A549 (cell line): ENCODE results near the gene KRI1.
"Not testable (repeated sequence)": the region's sequence is repeated elsewhere in the genome, so short reads cannot be mapped to it uniquely, and the experiment has no call there.

Source experiments
- FOSL2 ChIP-seq, 2 experiments: fragments of 450-650 bp in 1 of 2; fragments of >200 bp in 1 of 2; sonication (Bioruptor Twin) in 1 of 2; formaldehyde crosslinking; IDR thresholded peaks; 2 replicates each; pipeline versions ENCODE4 v1.5.0 to v1.6.1; 2016 to 2020; ENCODE audit warnings: mild to moderate bottlenecking in 1 of 2, moderate library complexity in 1 of 2
- JUN ChIP-seq, 2 experiments: fragments of >200 bp; sonication (Bioruptor Twin); formaldehyde crosslinking; IDR thresholded peaks; 2 replicates in 1 of 2; 3 replicates in 1 of 2; pipeline ENCODE4 v1.6.1; 2016 to 2017
- PBX3 ChIP-seq: IDR thresholded peaks from 2 replicates; pipeline ENCODE4 v1.6.1; 2012
- POLR2A ChIP-seq: IDR thresholded peaks from 2 replicates; pipeline ENCODE4 v1.6.1; 2012; ENCODE audit warnings: mild to moderate bottlenecking, low read length
- RAD21 ChIP-seq, 2 experiments: fragments of >200 bp in 1 of 2; sonication (Bioruptor Twin) in 1 of 2; formaldehyde crosslinking in 1 of 2; IDR thresholded peaks in 1 of 2; conservative IDR thresholded peaks in 1 of 2; 2 replicates in 1 of 2; 3 replicates in 1 of 2; pipeline ENCODE4 v1.6.1; 2012 to 2018; ENCODE audit warnings: inconsistent platforms in 1 of 2
- TF ChIP-seq, protein P1 (sequence below): fragments of >200 bp; sonication (Bioruptor Twin); formaldehyde crosslinking; IDR thresholded peaks from 3 replicates; pipeline ENCODE4 v1.5.1; 2016

DNA sequence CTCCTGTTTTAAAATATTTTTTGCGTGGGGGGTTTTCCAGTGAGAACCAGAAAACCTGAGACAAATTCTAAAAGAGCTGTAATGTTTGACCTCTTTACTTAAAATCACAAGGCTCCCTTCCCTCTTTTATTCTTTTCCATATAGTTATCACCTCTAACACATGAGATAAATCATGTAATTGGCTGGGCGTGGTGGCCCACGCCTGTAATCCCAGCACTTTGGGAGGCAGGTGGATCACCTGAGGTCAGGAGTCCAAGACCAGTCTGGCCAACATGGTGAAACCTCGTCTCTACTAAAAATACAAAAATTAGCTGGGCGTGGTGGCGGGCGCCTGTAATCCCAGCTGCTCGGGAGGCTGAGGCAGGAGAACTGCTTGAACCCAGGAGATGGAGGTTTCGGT, 14.8 kb downstream of the KRI1 start:
- TF ChIP-seq, protein P1, sequence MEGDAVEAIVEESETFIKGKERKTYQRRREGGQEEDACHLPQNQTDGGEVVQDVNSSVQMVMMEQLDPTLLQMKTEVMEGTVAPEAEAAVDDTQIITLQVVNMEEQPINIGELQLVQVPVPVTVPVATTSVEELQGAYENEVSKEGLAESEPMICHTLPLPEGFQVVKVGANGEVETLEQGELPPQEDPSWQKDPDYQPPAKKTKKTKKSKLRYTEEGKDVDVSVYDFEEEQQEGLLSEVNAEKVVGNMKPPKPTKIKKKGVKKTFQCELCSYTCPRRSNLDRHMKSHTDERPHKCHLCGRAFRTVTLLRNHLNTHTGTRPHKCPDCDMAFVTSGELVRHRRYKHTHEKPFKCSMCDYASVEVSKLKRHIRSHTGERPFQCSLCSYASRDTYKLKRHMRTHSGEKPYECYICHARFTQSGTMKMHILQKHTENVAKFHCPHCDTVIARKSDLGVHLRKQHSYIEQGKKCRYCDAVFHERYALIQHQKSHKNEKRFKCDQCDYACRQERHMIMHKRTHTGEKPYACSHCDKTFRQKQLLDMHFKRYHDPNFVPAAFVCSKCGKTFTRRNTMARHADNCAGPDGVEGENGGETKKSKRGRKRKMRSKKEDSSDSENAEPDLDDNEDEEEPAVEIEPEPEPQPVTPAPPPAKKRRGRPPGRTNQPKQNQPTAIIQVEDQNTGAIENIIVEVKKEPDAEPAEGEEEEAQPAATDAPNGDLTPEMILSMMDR = not testable (repeated sequence)
- not testable (repeated sequence) for TF ChIP-seq JUN (IDR thresholded peaks at IDR 0.05); RAD21 (conservative IDR thresholded peaks at IDR 0.05 in 1 of 2, IDR thresholded peaks at IDR 0.05 in 1 of 2); FOSL2 (IDR thresholded peaks at IDR 0.05); FOSL2 (CRISPR knock-in tag; IDR thresholded peaks at IDR 0.05); POLR2A; PBX3
